ENCODE data around the gene ENTR1.
"Not testable (repeated sequence)": the region's sequence is repeated elsewhere in the genome, so short reads cannot be mapped to it uniquely, and the experiment has no call there.

- TF ChIP-seq MTA3 (CRISPR knock-in tag; IDR thresholded peaks at IDR 0.05); MYC (CRISPR knock-in tag; IDR thresholded peaks at IDR 0.05; ENCODE audit: borderline replicate concordance); PPARG (CRISPR knock-in tag; conservative IDR thresholded peaks at IDR 0.05); EED (CRISPR knock-in tag; IDR thresholded peaks at IDR 0.05); POLR2G (IDR thresholded peaks at IDR 0.05; ENCODE audit: low read depth, low read length); HHEX (CRISPR knock-in tag; IDR thresholded peaks at IDR 0.05): not testable (repeated sequence)
These were observed 4.5 kb downstream of the ENTR1 start for GRCh38 chr9:136405904-136406303.

All from HepG2 (cell line).